Measurements from ENCODE around the gene CD300C. TPM values are rescaled to one million over a fixed set of nuclear protein-coding genes. Genes with fewer than 3 reads are reported as not detected.

The CD300C gene
- total and polyA plus RNA-seq, 2 donors (not counting 1 experiment from before 2014, with no cell fraction given) = 0.72 to 0.74 TPM

DNA sequence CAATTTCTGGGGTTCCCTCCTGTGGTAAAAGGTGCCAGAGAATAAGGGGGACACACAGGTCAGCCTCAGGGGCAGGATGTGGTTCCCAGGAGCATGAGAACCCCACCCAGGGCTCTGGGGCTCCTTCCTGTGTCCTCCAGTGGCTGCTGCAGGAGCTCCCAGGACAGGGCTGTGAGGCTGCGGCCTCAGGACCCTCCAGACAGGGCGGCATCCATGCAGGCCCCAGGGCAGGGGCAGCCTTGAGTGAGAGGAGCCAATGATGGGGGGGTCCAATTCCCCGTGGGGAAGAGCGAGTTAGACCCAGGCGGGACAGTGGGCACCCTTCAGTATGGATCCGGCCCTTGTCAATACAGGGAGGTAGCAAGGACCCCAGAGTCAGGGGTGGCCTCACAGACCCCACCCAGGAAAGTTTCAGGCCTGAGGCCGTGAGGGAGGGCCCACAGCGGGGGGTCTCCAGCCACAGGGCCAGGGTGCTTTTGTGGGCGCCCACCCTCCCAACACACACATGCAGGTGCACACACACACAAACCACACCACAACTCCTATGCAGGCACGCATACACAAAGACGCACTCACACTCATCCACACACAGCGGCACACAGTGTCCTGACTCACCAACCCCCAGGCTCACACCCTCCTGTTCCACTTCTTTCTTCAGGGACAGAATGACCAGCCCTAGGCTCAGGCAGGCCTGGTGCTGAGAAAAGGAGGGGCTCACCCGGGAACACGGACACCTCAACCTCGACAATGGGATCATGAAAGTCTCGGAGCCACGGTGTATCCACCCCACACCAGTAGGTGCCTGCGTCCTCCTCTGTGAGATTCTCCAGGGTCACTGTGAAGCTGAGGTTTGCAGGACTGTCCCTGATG is 1.8 kb downstream of the CD300C start:
- Histone ChIP-seq H3K9me3 (ENCODE audit: control extremely low read depth in 1 of 3, control insufficient read depth in 2 of 3, insufficient read depth in 1 of 3, low read length in 2 of 3) (no peaks in the 10 kb centered on the region), H3K9ac (ENCODE audit: low read length) (no peak overlapping the region), H3K4me2 (replicated peaks; ENCODE audit: low read depth, low read length, poor library complexity, severe bottlenecking) (no peak overlapping the region), H2AFZ (ENCODE audit: insufficient read depth, low read depth, low read length, poor library complexity, severe bottlenecking) (no peak overlapping the region), H4K20me1 (ENCODE audit: control insufficient read depth, insufficient read depth, low read length, poor library complexity, severe bottlenecking) (no peaks in the 10 kb centered on the region), H3K27me3 (replicated peaks in 1 of 4; ENCODE audit: control extremely low read depth in 1 of 4, control insufficient read depth in 3 of 4, insufficient read depth in 4 of 4, low read length in 3 of 4) (no peaks in the 10 kb centered on the region), H3K79me2 (ENCODE audit: control insufficient read depth, insufficient read depth, low read length) (no peaks in the 10 kb centered on the region), H3K27ac (ENCODE audit: low read length in 2 of 2) (no peak overlapping the region), H3K36me3 (replicated peaks in 1 of 2; ENCODE audit: control extremely low read depth in 1 of 2, control insufficient read depth in 1 of 2, extremely low read depth in 1 of 2, insufficient read depth in 2 of 2, low read length in 1 of 2) (no peaks in the 10 kb centered on the region), H3K4me1 (ENCODE audit: control insufficient read depth in 2 of 2, insufficient read depth in 2 of 2, low read length in 2 of 2) (peaks cover 4 to 19% of the 10 kb centered on the region in 2 donors), H3K4me3 (ENCODE audit: control extremely low read depth in 1 of 5, extremely low read depth in 1 of 5, insufficient read depth in 1 of 5, low read depth in 2 of 5, low read length in 4 of 5) (no peak overlapping the region)
- no peak for TF ChIP-seq CTCF (IDR thresholded peaks at IDR 0.05)
- no peak for TF ChIP-seq EZH2 (IDR thresholded peaks at IDR 0.05; ENCODE audit: borderline replicate concordance, insufficient read depth, low read depth, low read length, poor library complexity, severe bottlenecking)
- Mint-ChIP-seq H3K4me1 (peaks cover 3% of the 10 kb centered on the region), H3K9me3 (ENCODE audit: insufficient read depth) (no peaks in the 10 kb centered on the region), H3K27me3 (peaks cover 16% of the 10 kb centered on the region), H3K4me3 (no peak overlapping the region), H3K27ac (no peak overlapping the region)
- WGBS (ENCODE audit: insufficient coverage) = 93% methylated on average over 18 of the region's 18 CpGs
- no peak for DNase-seq
- CTCF ChIA-PET = no interaction called here
- POLR2A ChIA-PET = no interaction called here
- intact Hi-C loops (cut with micrococcal nuclease) = no loop called here
- ATAC-seq (ENCODE audit: low read depth) = no peak

DNA sequence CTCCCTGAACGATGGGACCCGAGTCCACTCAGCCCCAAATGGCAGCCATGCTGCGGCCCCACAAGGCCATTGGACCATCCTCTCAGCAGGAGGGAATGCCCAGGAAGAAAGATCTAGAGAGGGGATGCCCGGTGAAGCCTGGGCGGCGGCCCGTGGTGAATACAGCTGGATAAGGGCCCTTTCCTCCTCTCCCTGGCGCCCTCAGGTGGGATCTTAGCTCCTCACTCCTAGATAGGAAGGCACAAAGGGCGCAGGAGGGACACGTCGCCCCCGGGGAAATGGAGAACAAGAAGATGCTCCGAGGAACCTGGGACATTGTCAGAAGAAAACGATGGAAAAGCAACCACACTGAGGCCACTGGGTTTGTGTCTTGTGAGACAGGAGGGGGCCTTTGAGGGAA is 2.5 kb downstream of the CD300C start:
- Mint-ChIP-seq H3K9me3 (ENCODE audit: insufficient read depth) (no peaks in the 10 kb centered on the region), H3K27ac (no peak overlapping the region), H3K27me3 (peaks cover 11% of the 10 kb centered on the region), H3K4me1 (peaks cover 3% of the 10 kb centered on the region), H3K4me3 (no peak overlapping the region)
- 69% methylated on average over 9 of the region's 14 CpGs for WGBS (ENCODE audit: insufficient coverage)
- no peaks in the 10 kb centered on the region for H3K9me3 ChIP-seq (ENCODE audit: control extremely low read depth in 1 of 3, control insufficient read depth in 2 of 3, insufficient read depth in 1 of 3, low read length in 2 of 3)
- peaks cover 4 to 19% of the 10 kb centered on the region in 2 donors for H3K4me1 ChIP-seq (ENCODE audit: control insufficient read depth in 2 of 2, insufficient read depth in 2 of 2, low read length in 2 of 2)
- no peak overlapping the region for H3K27ac ChIP-seq (ENCODE audit: low read length in 2 of 2)
- H3K27me3 ChIP-seq (replicated peaks in 1 of 4; ENCODE audit: control extremely low read depth in 1 of 4, control insufficient read depth in 3 of 4, insufficient read depth in 4 of 4, low read length in 3 of 4) = no peaks in the 10 kb centered on the region
- POLR2A ChIA-PET = no interaction called here
- no peaks in the 10 kb centered on the region for H3K79me2 ChIP-seq (ENCODE audit: control insufficient read depth, insufficient read depth, low read length)
- no peak overlapping the region for H3K9ac ChIP-seq (ENCODE audit: low read length)
- H2AFZ ChIP-seq (ENCODE audit: insufficient read depth, low read depth, low read length, poor library complexity, severe bottlenecking) = no peak overlapping the region
- TF ChIP-seq CTCF (IDR thresholded peaks at IDR 0.05) (no peak), EZH2 (IDR thresholded peaks at IDR 0.05; ENCODE audit: borderline replicate concordance, insufficient read depth, low read depth, low read length, poor library complexity, severe bottlenecking) (no peak)
- CTCF ChIA-PET = no interaction called here
- H3K4me3 ChIP-seq (ENCODE audit: control extremely low read depth in 1 of 5, extremely low read depth in 1 of 5, insufficient read depth in 1 of 5, low read depth in 2 of 5, low read length in 4 of 5) = no peak overlapping the region
- no peaks in the 10 kb centered on the region for H4K20me1 ChIP-seq (ENCODE audit: control insufficient read depth, insufficient read depth, low read length, poor library complexity, severe bottlenecking)
- no peaks in the 10 kb centered on the region for H3K36me3 ChIP-seq (replicated peaks in 1 of 2; ENCODE audit: control extremely low read depth in 1 of 2, control insufficient read depth in 1 of 2, extremely low read depth in 1 of 2, insufficient read depth in 2 of 2, low read length in 1 of 2)
- ATAC-seq (ENCODE audit: low read depth) (no peak), DNase-seq (no peak)
- H3K4me2 ChIP-seq (replicated peaks; ENCODE audit: low read depth, low read length, poor library complexity, severe bottlenecking) = no peak overlapping the region
- intact Hi-C loops (cut with micrococcal nuclease) = no loop called here

All from B cell (primary cell).